GM18867 (cell line): ENCODE results near the gene NHLRC1.

ENCODE experiments used
- ATAC-seq: cut with Tn5 transposase; IDR thresholded peaks from one replicate; pipeline ENCODE4 v1.9.1; 2021; ENCODE audit warnings: mild to moderate bottlenecking, moderate library complexity; ENCODE audit not compliant: unreplicated experiment

The NHLRC1 gene

GRCh38 chr6:18088419-18089296, 33.8 kb downstream of the NHLRC1 start:
- no peak for ATAC-seq

- ATAC-seq = no peak
Measured at GRCh38 chr6:18087396-18088165, 34.9 kb downstream of the NHLRC1 start.

GRCh38 chr6:18081025-18081668, 41.3 kb downstream of the NHLRC1 start:
- no peak for ATAC-seq

GRCh38 chr6:18080544-18080943, 41.9 kb downstream of the NHLRC1 start:
- ATAC-seq = no peak

GRCh38 chr6:18078866-18079265, 43.6 kb downstream of the NHLRC1 start:
- ATAC-seq = no peak

- ATAC-seq = no peak
Measured at GRCh38 chr6:18076231-18076630, 46.2 kb downstream of the NHLRC1 start.

GRCh38 chr6:18072841-18073240, 49.6 kb downstream of the NHLRC1 start:
- no peak for ATAC-seq

- ATAC-seq = no peak
Measured at GRCh38 chr6:18070486-18070885, 52.0 kb downstream of the NHLRC1 start.
